PC-3 (cell line): Measurements from ENCODE around the gene BCKDHB. TPM values are rescaled to one million over a fixed set of nuclear protein-coding genes. Genes with fewer than 3 reads are reported as not detected.

Experiments
- ATAC-seq: fragments of 200-7000 bp; cut with Tn5 transposase; 2 replicates; pipeline ENCODE4 v1.9.1; 2020; ENCODE audit warnings: mild to moderate bottlenecking, moderate library complexity
- BruUV-seq: library from RNA; stranded (reverse); fragments of 400-500 nt; replicated peaks from 2 replicates; lab custom pipeline; 2021; lab: Mats Ljungman, UMichigan
- CTCF ChIA-PET: fragments of 300-600 bp; sonication (Branson Sonifier 250); formaldehyde crosslinking; loops from one replicate; lab custom pipeline; 2022; ENCODE audit warnings: antibody characterized with exemption; lab: Charles Lee
- POLR2A ChIA-PET: fragments of 300-600 bp; sonication (Branson Sonifier 250); formaldehyde crosslinking; loops from one replicate; lab custom pipeline; 2022; ENCODE audit warnings: antibody characterized with exemption; ENCODE audit not compliant: unreplicated experiment; lab: Charles Lee
- DNase-seq: peaks from one replicate; pipeline ENCODE4 v3.0.0-alpha.2; 2015
- H2AFZ ChIP-seq: fragments of 300-600 bp; sonication (generic); 2 replicates; pipeline ENCODE4 v1.6.0; 2016; ENCODE audit warnings: antibody characterized with exemption, low read length
- H3F3A ChIP-seq: fragments of 300-600 bp; sonication (generic); one replicate; pipeline ENCODE4 v1.6.0; 2017; ENCODE audit warnings: antibody characterized with exemption, low read length, control low read depth, mild to moderate bottlenecking; ENCODE audit not compliant: unreplicated experiment
- H3K27ac ChIP-seq: fragments of 300-600 bp; sonication (generic); 2 replicates; pipeline ENCODE4 v1.5.1; 2016; ENCODE audit warnings: mild to moderate bottlenecking, low read length
- H3K27me3 ChIP-seq: fragments of 300-600 bp; sonication (generic); 2 replicates; pipeline ENCODE4 v1.6.1; 2016; ENCODE audit warnings: low read length, mixed read lengths
- H3K36me3 ChIP-seq: fragments of 300-600 bp; sonication (generic); 2 replicates; pipeline ENCODE4 v1.6.1; 2016; ENCODE audit warnings: low read depth, mixed run types, low read length, mixed read lengths
- H3K4me1 ChIP-seq: fragments of 300-600 bp; sonication (generic); 2 replicates; pipeline ENCODE4 v1.5.1; 2016; ENCODE audit warnings: low read length; ENCODE audit not compliant: insufficient read depth
- H3K4me2 ChIP-seq: fragments of 300-600 bp; sonication (generic); 2 replicates; pipeline ENCODE4 v1.6.0; 2016; ENCODE audit warnings: low read length
- H3K4me3 ChIP-seq: fragments of 300-600 bp; sonication (generic); 2 replicates; pipeline ENCODE4 v1.5.1; 2016; ENCODE audit warnings: mild to moderate bottlenecking, low read length, mixed read lengths
- H3K79me2 ChIP-seq: fragments of 300-600 bp; sonication (generic); 2 replicates; pipeline ENCODE4 v1.6.1; 2017; ENCODE audit warnings: low read length, mixed read lengths
- H3K9ac ChIP-seq: fragments of 300-600 bp; sonication (generic); 2 replicates; pipeline ENCODE4 v1.6.0; 2016; ENCODE audit warnings: mild to moderate bottlenecking, low read length
- H3K9me2 ChIP-seq: fragments of 300-600 bp; sonication (generic); replicated peaks from 2 replicates; pipeline ENCODE4 v1.6.1; 2016; ENCODE audit warnings: mixed run types, low read length, mixed read lengths
- H3K9me3 ChIP-seq: fragments of 300-600 bp; sonication (generic); 2 replicates; pipeline ENCODE4 v1.6.1; 2016; ENCODE audit warnings: low read length, mixed read lengths
- H4K20me1 ChIP-seq: fragments of 300-600 bp; sonication (generic); 2 replicates; pipeline ENCODE4 v1.6.1; 2016; ENCODE audit warnings: low read length, mixed read lengths
- EZH2 ChIP-seq: fragments of 300-600 bp; sonication (generic); IDR thresholded peaks from one replicate; pipeline ENCODE4 v1.6.1; 2017; ENCODE audit warnings: antibody characterized with exemption, mild to moderate bottlenecking, low read length; ENCODE audit not compliant: unreplicated experiment
- EZH2phosphoT487 ChIP-seq: fragments of 300-600 bp; sonication (generic); IDR thresholded peaks from 2 replicates; pipeline ENCODE4 v1.6.1; 2018; ENCODE audit warnings: mild to moderate bottlenecking, antibody characterized with exemption, low read length, borderline replicate concordance
- intact Hi-C: fragments of 100-400 bp; cut with micrococcal nuclease; formaldehyde crosslinking; loops from 2 replicates; pipeline ENCODE4 v1.9.0; 2023
- total RNA-seq: library from RNA; depleted of rRNA; stranded (reverse); fragments of >200 nt; gene quantifications from 2 replicates; pipeline ENCODE4 v1.2.3, GENCODE V29; 2014
- TF ChIP-seq, protein P1 (sequence below): fragments of 300-600 bp; sonication (generic); conservative IDR thresholded peaks from 2 replicates; pipeline ENCODE4 v1.5.1; 2017; ENCODE audit warnings: antibody characterized with exemption, low read depth, mild to moderate bottlenecking, low read length

BCKDHB gene
- total RNA-seq, 1 experiment from 2014 or later: 9.9 TPM

GRCh38 chr6:80223743-80224212, 117.3 kb downstream of the BCKDHB start:
- H3K9me2 ChIP-seq: no peaks in the 10 kb centered on the region
- no peak overlapping the region for H3K27ac ChIP-seq
- intact Hi-C loops: no loop called here
- CTCF ChIA-PET: no interaction called here
- H4K20me1 ChIP-seq: no peaks in the 10 kb centered on the region
- no peak overlapping the region for H3K4me2 ChIP-seq
- H3K4me1 ChIP-seq: no peaks in the 10 kb centered on the region
- POLR2A ChIA-PET: no interaction called here
- no peaks in the 10 kb centered on the region for H3K36me3 ChIP-seq
- DNase-seq (no peak), ATAC-seq (no peak)
- no peaks in the 10 kb centered on the region for H3K27me3 ChIP-seq
- no peak for TF ChIP-seq EZH2phosphoT487
- TF ChIP-seq, protein P1, sequence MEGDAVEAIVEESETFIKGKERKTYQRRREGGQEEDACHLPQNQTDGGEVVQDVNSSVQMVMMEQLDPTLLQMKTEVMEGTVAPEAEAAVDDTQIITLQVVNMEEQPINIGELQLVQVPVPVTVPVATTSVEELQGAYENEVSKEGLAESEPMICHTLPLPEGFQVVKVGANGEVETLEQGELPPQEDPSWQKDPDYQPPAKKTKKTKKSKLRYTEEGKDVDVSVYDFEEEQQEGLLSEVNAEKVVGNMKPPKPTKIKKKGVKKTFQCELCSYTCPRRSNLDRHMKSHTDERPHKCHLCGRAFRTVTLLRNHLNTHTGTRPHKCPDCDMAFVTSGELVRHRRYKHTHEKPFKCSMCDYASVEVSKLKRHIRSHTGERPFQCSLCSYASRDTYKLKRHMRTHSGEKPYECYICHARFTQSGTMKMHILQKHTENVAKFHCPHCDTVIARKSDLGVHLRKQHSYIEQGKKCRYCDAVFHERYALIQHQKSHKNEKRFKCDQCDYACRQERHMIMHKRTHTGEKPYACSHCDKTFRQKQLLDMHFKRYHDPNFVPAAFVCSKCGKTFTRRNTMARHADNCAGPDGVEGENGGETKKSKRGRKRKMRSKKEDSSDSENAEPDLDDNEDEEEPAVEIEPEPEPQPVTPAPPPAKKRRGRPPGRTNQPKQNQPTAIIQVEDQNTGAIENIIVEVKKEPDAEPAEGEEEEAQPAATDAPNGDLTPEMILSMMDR: no peak
- TF ChIP-seq EZH2: no peak
- no peaks in the 10 kb centered on the region for H3K79me2 ChIP-seq
- H2AFZ ChIP-seq: no peak overlapping the region
- no peaks in the 10 kb centered on the region for H3K9me3 ChIP-seq
- no peak overlapping the region for H3K4me3 ChIP-seq
- H3F3A ChIP-seq: no peaks in the 10 kb centered on the region
- H3K9ac ChIP-seq: no peak overlapping the region
- BruUV-seq: no TSS peak

DNA sequence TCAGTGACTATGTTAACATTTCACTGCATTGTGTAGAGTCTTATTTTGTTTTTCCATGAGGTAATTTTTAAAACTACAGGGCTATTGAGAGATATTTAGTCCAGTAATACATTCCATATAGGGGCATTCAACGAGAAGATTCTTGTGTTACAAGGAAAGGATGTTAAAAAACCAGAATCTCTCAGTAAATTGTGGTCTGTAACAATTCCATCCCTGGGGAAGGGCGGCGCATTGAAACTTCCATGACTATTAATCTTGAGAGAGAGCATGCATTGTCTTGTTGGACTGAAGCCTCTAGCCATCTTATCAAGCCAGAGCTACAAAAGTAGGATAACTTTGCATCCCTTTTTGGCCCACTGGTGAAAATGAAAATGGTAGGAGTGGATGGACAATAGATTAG, 119.7 kb downstream of the BCKDHB start:
- ATAC-seq: no peak
- Histone ChIP-seq H3K4me3 (no peak overlapping the region), H3K4me2 (no peak overlapping the region), H3K9me3 (no peaks in the 10 kb centered on the region), H2AFZ (no peak overlapping the region), H3K4me1 (no peaks in the 10 kb centered on the region), H3K27me3 (no peaks in the 10 kb centered on the region), H3F3A (no peaks in the 10 kb centered on the region), H3K36me3 (no peaks in the 10 kb centered on the region), H4K20me1 (no peaks in the 10 kb centered on the region), H3K9ac (no peak overlapping the region), H3K79me2 (no peaks in the 10 kb centered on the region), H3K9me2 (no peaks in the 10 kb centered on the region), H3K27ac (no peak overlapping the region)
- DNase-seq: no peak
- CTCF ChIA-PET: no interaction called here
- POLR2A ChIA-PET: no interaction called here
- intact Hi-C loops: no loop called here
- TF ChIP-seq, protein P1: no peak
- TF ChIP-seq EZH2 (no peak), EZH2phosphoT487 (no peak)
- no TSS peak for BruUV-seq

GRCh38 chr6:80226699-80227098, 120.2 kb downstream of the BCKDHB start:
- intact Hi-C loops: no loop called here
- H3K4me2 ChIP-seq: no peak overlapping the region
- CTCF ChIA-PET: no interaction called here
- no peaks in the 10 kb centered on the region for H3F3A ChIP-seq
- POLR2A ChIA-PET: no interaction called here
- H3K27me3 ChIP-seq: no peaks in the 10 kb centered on the region
- H4K20me1 ChIP-seq: no peaks in the 10 kb centered on the region
- H2AFZ ChIP-seq: no peak overlapping the region
- H3K9me3 ChIP-seq: no peaks in the 10 kb centered on the region
- ATAC-seq: no peak
- H3K27ac ChIP-seq: no peak overlapping the region
- no peaks in the 10 kb centered on the region for H3K36me3 ChIP-seq
- no peak overlapping the region for H3K9ac ChIP-seq
- TF ChIP-seq, protein P1: no peak
- no peak for TF ChIP-seq EZH2phosphoT487
- no peak for TF ChIP-seq EZH2
- DNase-seq: no peak
- H3K4me1 ChIP-seq: no peaks in the 10 kb centered on the region
- no peak overlapping the region for H3K4me3 ChIP-seq
- H3K9me2 ChIP-seq: no peaks in the 10 kb centered on the region
- no peaks in the 10 kb centered on the region for H3K79me2 ChIP-seq
- no TSS peak for BruUV-seq
